T-helper 1 cell (primary cell): ENCODE measurements around the gene KNG1.
"Not testable (repeated sequence)": the region's sequence is repeated elsewhere in the genome, so short reads cannot be mapped to it uniquely, and the experiment has no call there.

Experiments used
- DNase-seq, 5 donors: peaks; one replicate each; pipeline ENCODE4 v3.0.0-alpha.2; 2012 to 2020

The KNG1 gene

GRCh38 chr3:186710694-186711093 lies 6.5 kb upstream of the KNG1 start:
- not testable (repeated sequence) for DNase-seq

- DNase-seq = no peak
These were observed 3.7 kb upstream of the KNG1 start for GRCh38 chr3:186713499-186713898.

GRCh38 chr3:186719945-186720739 lies 3.0 kb downstream of the KNG1 start:
- DNase-seq = no peak

DNA sequence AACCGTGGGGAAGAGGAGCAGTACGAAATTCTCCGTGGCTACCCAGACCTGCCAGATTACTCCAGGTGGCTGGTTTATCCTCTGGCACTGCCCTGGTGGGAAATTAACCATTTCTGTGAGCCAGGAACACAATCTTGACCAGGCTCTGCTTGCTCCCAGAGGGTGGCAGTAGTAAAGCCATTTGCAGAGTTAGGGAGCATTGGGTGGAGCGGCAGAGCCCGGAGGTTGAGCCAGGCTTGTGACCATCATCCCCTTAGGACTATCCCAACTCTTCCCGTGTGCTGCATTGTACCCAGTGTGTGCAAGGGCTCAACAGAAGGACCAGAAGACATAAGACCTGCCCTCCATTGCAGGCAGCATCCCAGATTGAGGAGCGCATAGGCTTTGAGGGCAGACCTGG lies 5.3 kb downstream of the KNG1 start:
- no peak for DNase-seq

GRCh38 chr3:186724911-186725310 lies 7.8 kb downstream of the KNG1 start:
- DNase-seq = no peak

DNA sequence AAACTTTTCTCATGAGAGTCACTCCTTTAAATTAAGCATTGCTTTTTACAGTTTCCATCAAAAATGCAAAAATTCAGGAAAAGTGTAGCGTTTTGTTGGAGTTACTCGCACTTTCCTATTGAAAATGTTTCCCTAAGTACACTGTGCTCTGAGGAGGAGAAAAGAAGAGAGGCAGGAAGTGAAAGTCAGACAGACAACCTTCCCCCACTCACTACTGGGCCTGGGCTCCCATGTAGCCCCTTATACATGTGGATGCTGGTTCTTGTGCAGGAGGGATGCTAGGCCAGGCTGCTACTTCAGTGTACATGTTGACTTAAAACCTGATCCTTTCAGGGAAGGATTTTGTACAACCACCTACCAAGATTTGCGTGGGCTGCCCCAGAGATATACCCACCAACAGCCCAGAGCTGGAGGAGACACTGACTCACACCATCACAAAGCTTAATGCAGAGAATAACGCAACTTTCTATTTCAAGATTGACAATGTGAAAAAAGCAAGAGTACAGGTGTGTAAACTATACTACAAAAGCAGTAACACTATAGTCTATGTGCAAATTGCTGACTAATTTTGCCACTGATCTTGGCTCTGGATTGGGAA lies 15.1 kb downstream of the KNG1 start:
- no peak for DNase-seq

DNA sequence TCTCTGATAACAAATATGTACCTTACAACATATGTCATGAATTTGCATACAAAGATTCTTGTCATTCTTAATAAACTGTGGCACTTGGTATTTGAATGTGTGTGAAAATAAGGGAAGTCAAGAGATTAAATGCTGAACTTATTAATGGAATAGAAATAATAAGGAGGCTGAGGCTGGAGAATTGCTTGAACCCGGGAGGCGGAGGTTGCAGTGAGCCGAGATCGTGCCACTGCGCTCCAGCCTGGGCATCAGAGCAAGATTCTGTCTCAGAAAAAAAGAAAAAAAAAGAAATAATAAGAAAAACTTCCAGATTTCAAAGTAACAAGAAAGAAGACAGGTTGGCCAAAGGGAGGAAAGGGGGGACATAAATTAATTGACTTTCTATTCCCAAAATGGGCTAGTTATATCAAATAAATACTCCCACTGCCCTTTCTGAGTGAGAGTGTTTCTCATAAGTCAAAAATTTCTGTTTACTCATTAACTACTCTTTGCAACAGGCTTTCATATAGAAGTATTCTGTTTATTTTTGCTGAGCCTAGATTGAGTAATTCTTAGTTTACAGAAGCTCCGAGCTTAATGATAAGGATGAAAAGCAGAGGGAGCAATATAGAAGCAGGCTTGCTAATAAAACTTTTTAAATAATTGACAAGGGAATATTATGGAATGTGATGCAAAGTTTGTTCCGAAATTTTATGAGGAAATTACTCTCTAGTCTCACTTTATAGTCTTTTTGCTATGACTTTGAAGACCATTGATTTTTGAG lies 25.6 kb downstream of the KNG1 start:
- DNase-seq = no peak

GRCh38 chr3:186743666-186744065 lies 26.5 kb downstream of the KNG1 start:
- no peak for DNase-seq

GRCh38 chr3:186746008-186746407 lies 28.8 kb downstream of the KNG1 start:
- no peak for DNase-seq

DNA sequence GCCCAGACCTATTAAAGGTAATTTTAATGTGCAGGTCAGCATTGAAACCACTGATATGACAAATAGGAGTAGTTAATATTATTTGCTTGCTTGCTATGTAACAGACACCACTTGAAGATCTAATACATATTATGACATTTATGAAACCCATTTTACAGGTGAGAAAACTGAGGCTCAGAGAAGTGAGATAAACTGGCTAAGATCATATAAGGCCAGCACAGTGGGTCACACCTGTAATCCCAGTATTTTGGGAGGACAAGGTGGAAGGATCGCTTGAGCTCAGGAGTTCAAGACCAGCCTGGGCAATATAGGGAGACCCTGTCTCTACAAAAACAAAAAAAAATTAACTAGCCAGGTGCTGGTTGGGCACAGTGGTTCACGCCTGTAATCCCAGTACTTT lies 33.2 kb downstream of the KNG1 start:
- no peak for DNase-seq

GRCh38 chr3:186751480-186751879 lies 34.3 kb downstream of the KNG1 start:
- no peak for DNase-seq

DNA sequence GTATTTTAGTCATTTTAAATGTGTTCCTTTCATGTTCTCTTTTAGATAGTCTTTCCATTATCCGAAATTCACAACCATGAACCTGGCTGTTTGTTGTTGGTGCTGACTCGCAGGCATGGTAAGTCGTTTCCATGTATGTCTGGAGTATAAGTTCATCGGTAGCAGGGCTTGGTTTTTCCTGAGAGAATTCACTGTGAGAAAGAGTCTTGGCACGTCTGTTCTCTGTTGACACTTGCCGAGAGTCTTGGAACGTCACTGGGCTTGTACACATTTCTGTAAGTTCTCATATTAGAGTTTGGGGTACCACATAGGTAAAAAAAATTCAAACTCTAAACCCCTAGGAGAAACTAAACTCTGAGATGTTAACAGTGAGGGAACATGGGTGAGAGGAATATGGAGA lies 36.8 kb downstream of the KNG1 start:
- DNase-seq = no peak

GRCh38 chr3:186754871-186755270 lies 37.7 kb downstream of the KNG1 start:
- DNase-seq = no peak

DNA sequence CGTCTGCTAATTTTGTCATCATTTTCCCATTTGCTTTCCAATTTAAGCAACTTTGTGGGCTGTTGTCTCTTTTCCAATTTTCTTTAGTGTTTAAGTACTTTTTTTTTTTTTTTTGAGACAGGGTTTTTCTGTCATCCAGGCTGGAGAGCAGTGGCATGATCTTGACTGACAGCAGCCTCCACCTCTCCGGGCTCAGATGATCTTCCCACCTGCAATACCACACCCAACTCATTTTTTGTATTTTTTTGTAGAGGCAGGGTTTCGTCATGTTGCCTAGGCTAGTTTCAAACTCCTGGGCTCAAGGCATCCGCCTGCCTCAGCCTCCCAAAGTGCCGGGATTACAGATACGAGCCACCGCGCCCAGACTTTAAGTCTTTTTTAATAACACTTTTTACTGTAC lies 40.1 kb downstream of the KNG1 start:
- DNase-seq = no peak

- DNase-seq = no peak
These were observed 40.6 kb downstream of the KNG1 start for GRCh38 chr3:186757686-186758220.

DNA sequence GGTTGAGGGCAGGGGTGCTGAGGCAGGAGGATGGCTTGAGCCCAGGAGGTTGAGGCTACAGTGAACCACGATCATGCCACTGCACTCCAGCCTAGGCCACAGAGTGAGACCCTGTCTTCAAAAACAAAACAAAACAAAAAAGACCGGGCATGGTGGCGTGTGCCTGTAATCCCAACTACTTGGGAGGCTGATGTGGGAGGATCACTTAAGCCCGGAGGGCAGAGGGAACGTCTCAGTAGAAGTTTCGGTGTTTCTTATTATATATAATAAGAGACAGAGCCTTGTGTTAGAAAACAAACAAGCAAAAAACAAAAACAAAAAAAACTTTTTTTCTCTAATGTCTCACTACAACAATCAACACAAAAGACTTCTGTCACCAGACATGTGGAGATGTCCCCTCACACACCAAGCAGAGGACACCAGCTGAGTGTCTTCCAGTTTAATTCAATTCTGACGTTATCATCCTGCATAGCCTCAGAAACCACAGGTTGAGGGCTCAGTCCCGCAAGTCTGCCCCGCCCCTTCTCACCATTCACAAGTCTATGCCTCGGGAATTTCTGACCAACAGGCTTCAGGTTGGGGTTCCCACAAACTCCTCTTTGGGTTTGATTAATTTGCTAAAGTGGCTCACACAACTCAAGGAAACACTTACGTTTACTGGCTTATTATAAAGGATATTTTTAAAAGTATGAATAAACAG lies 42.2 kb downstream of the KNG1 start:
- DNase-seq = no peak

DNA sequence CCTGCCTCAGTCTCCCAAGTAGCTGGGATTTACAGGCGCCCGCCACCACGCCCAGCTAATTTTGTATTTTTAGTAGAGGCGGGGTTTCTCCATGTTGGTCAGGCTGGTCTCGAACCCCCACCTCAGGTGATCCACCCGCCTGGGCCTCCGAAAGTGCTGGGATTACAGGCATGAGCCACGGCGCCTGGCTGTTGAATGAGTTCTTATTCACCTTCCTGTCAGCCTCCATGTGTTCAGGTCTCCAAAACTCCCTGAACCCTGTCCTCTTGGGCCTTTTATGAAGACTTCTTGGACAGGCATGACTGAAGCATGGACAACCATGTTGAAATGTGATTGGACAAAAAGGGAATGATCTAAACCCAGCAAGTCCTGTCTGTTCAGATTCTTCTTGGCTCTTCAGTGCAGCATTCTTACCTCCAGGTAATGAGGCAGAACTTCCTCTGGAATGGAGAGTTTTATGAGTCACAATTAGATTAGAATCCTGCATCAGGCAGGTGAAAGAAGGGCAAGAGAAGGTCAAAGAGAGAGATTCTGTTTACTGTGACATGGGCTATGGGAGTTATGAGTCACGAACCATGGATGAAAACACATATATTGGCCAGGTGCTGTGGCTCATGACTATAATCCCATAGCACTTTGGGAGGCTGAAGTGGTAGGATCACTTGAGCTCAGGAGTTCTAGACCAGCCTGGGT lies 43.1 kb downstream of the KNG1 start:
- DNase-seq = no peak

- DNase-seq = no peak
These were observed 43.8 kb downstream of the KNG1 start for GRCh38 chr3:186760897-186761447.

DNA sequence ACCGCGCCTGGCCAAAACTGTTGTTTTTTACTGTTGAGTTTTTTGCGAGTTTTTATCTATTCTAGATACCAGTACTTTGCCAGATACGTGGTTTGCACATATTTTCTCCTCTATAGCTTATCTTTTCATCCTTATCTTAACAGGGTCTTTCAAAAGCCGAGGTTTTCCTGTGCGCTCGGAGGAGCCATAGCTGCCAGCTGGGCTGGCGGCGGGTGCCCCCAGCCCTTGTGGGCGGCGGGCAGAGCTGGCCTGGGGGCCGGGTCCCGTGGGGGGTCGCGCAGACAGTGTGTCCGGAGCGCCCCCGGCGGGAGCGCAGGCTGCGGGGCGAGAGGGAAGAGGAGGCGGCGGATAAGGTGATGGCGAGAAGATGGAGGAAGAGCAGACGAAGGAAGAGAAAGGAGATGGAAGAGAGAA lies 55.1 kb downstream of the KNG1 start:
- peak in 1 of 5 donors; percentile 11 for DNase-seq

- peak; percentile 20 to 75 (median 39) for DNase-seq
These were observed 55.7 kb downstream of the KNG1 start for GRCh38 chr3:186772701-186773417.

- no peak for DNase-seq
These were observed 58.8 kb downstream of the KNG1 start for GRCh38 chr3:186775999-186776398.
